ENCODE measurements around the gene SNIP1. TPM values are rescaled to one million over a fixed set of nuclear protein-coding genes. Genes with fewer than 3 reads are reported as not detected.

The SNIP1 gene
- total and polyA plus RNA-seq, 2 donors from 2014 or later, result 3.9 to 20.1 TPM

DNA sequence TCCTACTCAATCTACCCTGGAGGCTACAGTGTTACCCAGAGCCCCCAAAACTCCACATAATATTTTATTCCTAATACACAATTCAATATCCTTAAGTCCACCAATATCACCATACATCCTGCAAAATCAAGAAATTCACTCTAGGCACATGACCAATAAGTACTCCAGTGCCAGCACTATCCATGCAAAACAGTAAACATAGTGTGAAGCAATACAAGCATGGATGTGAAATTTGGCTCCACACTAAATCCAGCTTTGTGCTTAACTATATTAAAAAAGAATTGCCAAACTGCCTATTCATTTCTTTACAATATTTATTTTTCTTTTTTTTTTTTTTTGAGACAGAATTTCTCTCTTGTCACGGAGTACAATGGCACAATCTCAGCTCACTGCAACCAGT, 36.5 kb downstream of the SNIP1 start:
- no peak for FAIRE-seq
- DNase-seq, result no peak
- H3K4me1 ChIP-seq (ENCODE audit: control insufficient read depth in 2 of 3, insufficient read depth in 2 of 3, low read depth in 1 of 3, low read length in 3 of 3), result peaks cover 0 to 11% (median 7%) of the 10 kb centered on the region in 3 donors

DNA sequence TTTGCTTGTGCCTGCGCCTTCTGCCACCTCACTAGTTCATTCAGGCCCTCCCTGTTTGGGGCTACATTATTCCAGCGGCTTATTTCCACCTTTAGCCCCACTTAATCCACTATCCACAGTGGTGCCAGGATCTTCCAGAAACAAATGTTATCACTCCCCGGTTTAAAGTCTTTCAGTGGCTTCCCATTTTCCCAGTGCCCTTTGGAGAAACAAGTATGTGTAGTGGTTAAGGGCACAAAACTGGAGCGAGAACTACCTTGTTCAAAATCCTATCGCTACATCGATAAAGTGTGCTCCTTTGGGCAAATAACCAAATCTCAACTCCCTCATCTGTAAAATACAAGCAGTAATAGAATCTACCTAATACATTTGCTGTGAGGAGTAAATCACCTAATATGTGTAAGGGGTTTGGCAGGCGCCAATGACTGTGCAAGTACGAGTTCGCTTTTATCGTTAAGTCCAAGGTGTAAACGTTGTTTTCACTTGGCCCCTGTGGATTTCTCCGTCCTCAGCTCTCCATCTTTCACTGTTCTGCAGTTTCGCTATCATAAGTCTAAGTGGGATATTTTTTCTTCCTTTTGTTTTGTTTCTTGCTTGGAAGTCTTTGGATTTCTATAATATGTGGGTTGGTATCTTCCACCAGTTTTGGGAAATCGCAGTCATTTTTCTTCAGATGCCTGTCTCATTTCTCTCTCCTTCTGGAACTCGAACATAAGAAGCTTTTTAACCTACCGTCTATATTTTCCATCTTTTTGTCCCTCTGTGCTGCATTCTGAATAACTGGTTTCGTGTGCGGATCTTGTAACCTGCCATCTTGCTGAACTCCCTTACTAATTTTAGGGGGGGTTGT, 38.7 kb downstream of the SNIP1 start:
- DNase-seq (no peak), FAIRE-seq (no peak)
- Histone ChIP-seq H3K9me3 (ENCODE audit: control insufficient read depth in 2 of 3, insufficient read depth in 1 of 3, low read length in 3 of 3) (no peaks in the 10 kb centered on the region), H3K27ac (ENCODE audit: low read depth in 2 of 2, low read length in 2 of 2) (peak overlapping the region; percentile 90 to 96), H3K9ac (ENCODE audit: low read length in 3 of 3) (peak overlapping the region; percentile 51 to 81 (median 69)), H3K4me1 (ENCODE audit: control insufficient read depth in 2 of 3, insufficient read depth in 2 of 3, low read depth in 1 of 3, low read length in 3 of 3) (peaks cover 0 to 11% (median 7%) of the 10 kb centered on the region in 3 donors), H3K27me3 (ENCODE audit: control insufficient read depth, insufficient read depth, low read length) (no peaks in the 10 kb centered on the region), H3K36me3 (ENCODE audit: control insufficient read depth in 2 of 3, insufficient read depth in 3 of 3, low read length in 3 of 3) (peaks cover 2 to 4% (median 3%) of the 10 kb centered on the region in 3 donors), H3K4me3 (ENCODE audit: low read length in 3 of 3) (peak overlapping the region; percentile 79 to 92 (median 88))
- intact Hi-C loops (cut with DNase I), result no loop called here
- TF ChIP-seq, protein P1, sequence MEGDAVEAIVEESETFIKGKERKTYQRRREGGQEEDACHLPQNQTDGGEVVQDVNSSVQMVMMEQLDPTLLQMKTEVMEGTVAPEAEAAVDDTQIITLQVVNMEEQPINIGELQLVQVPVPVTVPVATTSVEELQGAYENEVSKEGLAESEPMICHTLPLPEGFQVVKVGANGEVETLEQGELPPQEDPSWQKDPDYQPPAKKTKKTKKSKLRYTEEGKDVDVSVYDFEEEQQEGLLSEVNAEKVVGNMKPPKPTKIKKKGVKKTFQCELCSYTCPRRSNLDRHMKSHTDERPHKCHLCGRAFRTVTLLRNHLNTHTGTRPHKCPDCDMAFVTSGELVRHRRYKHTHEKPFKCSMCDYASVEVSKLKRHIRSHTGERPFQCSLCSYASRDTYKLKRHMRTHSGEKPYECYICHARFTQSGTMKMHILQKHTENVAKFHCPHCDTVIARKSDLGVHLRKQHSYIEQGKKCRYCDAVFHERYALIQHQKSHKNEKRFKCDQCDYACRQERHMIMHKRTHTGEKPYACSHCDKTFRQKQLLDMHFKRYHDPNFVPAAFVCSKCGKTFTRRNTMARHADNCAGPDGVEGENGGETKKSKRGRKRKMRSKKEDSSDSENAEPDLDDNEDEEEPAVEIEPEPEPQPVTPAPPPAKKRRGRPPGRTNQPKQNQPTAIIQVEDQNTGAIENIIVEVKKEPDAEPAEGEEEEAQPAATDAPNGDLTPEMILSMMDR (IDR thresholded peaks at IDR 0.05; ENCODE audit: borderline replicate concordance, extremely low read depth, insufficient read depth), result no peak

More for the DNA sequence above, 36.5 kb downstream of the SNIP1 start:
- intact Hi-C loops (cut with DNase I), result no loop called here
- H3K36me3 ChIP-seq (ENCODE audit: control insufficient read depth in 2 of 3, insufficient read depth in 3 of 3, low read length in 3 of 3), result peaks cover 0 to 3% (median 2%) of the 10 kb centered on the region in 3 donors
- H3K27ac ChIP-seq (ENCODE audit: low read depth in 2 of 2, low read length in 2 of 2), result no peak overlapping the region
- no peaks in the 10 kb centered on the region for H3K9me3 ChIP-seq (ENCODE audit: control insufficient read depth in 2 of 3, insufficient read depth in 1 of 3, low read length in 3 of 3)
- H3K9ac ChIP-seq (ENCODE audit: low read length in 3 of 3), result no peak overlapping the region
- H3K27me3 ChIP-seq (ENCODE audit: control insufficient read depth, insufficient read depth, low read length), result no peaks in the 10 kb centered on the region
- TF ChIP-seq, protein P1 (IDR thresholded peaks at IDR 0.05; ENCODE audit: borderline replicate concordance, extremely low read depth, insufficient read depth), result no peak
- no peak overlapping the region for H3K4me3 ChIP-seq (ENCODE audit: low read length in 3 of 3)

DNA sequence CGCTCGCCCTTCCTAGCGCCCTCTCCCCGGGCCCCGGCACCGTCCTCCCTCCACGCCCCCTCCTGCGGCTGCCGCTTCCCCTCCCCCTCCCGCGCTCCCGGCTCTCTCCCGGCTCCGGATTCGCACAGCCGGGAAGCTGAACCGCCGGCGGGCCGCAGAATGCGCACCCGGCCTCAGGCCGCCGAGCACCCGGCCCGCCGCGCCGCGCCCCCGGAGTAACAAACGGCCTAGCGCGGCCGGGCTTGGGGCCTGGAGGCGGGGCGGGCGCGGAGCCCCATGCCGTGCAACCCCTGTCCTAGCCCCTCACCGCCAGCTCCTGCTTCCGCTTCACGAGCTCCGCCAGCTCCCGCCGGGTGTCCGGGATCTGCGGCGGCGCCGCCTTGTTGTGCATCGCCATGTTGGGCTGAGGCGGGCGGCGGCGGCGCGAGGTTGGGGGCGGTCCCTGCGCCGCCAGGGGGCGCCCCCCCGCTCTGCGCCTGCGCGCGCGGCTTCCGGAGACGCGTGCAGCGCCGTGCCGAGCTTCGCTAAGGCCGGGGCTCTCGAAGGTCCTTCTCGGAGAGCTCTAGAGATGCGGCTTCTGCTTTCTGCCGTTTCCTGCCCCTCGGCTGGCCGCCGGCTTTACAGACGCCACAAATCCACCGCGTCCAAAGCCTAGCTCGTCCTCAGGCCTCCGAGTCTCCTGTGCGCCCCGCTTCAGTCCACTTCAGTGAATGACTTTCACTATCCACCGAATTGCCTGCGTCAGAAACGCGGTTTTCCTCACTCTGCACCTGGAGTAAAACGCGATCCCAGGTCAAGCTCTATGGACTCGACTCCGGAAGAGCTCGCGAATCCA, 39.5 kb downstream of the SNIP1 start, which contains the start of gene MEAF6:
Gene MEAF6, minus strand, starts transcription at position 417 of the 835 bp plus-strand sequence. Its CDS starts 20 bp downstream, at position 397.
- DNase-seq, result peak; percentile 87 to 95 (median 91)
- no peaks in the 10 kb centered on the region for H3K27me3 ChIP-seq (ENCODE audit: control insufficient read depth, insufficient read depth, low read length)
- H3K9me3 ChIP-seq (ENCODE audit: control insufficient read depth in 2 of 3, insufficient read depth in 1 of 3, low read length in 3 of 3), result no peaks in the 10 kb centered on the region
- H3K36me3 ChIP-seq (ENCODE audit: control insufficient read depth in 2 of 3, insufficient read depth in 3 of 3, low read length in 3 of 3), result peaks cover 2 to 4% (median 3%) of the 10 kb centered on the region in 3 donors
- peak within 1 kb of the TSS; percentile 79 to 92 (median 88) for H3K4me3 ChIP-seq (ENCODE audit: low read length in 3 of 3)
- FAIRE-seq, result no peak
- peak within 1 kb of the TSS; percentile 90 to 96 for H3K27ac ChIP-seq (ENCODE audit: low read depth in 2 of 2, low read length in 2 of 2)
- peak within 1 kb of the TSS; percentile 51 to 81 (median 69) for H3K9ac ChIP-seq (ENCODE audit: low read length in 3 of 3)
- TF ChIP-seq, protein P1 (IDR thresholded peaks at IDR 0.05; ENCODE audit: borderline replicate concordance, extremely low read depth, insufficient read depth), result peak; percentile 61
- intact Hi-C loops (cut with DNase I), result no loop called here
- H3K4me1 ChIP-seq (ENCODE audit: control insufficient read depth in 2 of 3, insufficient read depth in 2 of 3, low read depth in 1 of 3, low read length in 3 of 3), result peaks cover 0 to 11% (median 7%) of the 10 kb centered on the region in 3 donors
